Eye (tissue), 1 donor: ENCODE results near the gene HECTD4.

ENCODE experiments used
- DNase-seq: peaks from one replicate; pipeline ENCODE4 v3.0.0-alpha.2; 2015

The HECTD4 gene

DNA sequence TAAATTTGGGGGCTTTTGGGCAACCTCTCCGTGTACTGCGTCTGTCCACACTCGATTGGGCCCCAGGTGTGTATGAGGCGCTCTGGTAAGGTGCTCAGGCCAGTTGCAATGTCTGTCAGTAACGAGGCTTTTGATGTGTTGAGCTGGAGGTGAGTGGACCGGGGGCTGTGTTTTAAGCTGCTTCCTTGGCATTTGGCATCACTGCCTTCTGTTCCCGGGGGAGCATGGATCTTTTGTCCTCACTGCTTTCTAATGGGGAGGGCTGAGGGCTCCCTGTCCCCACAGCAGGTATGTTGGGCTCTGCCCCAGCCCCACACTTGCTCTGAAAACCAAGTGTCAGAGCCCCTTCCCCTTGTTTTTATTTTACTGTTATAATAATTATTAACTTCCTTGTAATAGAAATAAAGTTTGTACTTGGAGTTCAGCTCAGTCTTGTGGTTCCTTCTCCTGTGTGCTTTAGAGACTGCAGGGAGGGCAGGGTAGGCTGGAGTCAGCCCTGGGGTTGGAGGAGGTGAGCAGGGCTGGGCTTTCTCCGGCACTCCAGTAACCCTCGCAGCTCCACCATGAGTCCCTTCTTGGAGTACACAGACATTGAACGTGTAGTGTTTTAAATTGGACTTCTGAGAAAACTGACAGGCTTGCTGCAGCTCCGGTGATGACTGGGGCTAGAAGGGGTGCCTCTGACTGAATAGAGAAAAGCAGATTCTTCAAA lies 228.9 kb downstream of the HECTD4 start:
- DNase-seq, result no peak

DNA sequence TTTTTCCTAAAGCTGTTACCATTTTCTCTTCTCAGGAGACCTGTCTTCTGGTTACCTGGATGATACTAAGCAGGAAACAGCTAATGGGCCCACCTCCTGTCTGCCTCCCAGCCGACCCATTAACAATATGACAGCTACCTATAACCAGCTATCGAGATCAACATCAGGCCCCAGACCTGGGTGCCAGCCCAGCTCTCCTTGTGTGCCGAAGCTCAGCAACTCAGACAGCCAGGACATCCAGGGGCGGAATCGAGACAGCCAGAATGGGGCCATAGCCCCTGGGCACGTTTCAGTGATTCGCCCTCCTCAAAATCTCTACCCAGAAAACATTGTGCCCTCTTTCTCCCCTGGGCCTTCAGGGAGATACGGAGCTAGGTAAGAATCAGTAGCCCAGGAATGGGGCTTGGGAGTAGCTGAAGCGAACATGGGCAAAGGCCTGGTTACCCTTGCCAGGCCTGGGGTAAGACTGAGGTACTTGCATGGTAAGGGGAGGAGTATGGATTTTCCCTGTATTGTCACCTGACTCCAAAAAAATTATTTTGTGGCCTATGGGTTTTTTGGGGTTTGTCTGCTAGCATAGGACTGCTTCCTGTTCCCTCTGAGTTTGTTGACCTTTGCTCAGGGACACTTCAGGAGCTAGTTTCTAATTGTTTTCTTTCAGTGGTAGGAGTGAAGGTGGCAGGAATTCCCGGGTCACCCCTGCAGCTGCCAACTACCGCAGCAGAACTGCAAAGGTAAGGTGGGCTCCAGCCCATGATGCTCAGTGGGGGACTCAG lies 230.3 kb downstream of the HECTD4 start:
- DNase-seq, result no peak

DNA sequence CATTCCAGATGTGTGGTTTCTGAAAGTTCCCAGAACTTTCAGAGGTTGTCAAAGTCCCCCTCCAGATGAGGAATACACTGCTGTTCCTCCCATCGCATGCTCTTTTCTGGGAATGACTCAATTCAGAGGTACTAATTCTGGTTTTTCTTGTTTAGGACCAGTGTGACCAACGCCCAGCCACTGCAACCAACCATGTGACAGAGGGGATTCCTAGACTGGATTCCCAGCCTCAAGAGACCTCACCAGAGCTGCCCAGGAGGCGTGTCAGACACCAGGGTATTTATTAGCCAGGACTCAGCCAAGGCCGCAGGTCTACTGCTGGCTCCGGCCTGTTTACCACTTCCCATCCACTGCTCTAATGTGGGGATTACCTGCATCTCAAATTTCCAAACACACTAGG lies 232.6 kb downstream of the HECTD4 start:
- no peak for DNase-seq

DNA sequence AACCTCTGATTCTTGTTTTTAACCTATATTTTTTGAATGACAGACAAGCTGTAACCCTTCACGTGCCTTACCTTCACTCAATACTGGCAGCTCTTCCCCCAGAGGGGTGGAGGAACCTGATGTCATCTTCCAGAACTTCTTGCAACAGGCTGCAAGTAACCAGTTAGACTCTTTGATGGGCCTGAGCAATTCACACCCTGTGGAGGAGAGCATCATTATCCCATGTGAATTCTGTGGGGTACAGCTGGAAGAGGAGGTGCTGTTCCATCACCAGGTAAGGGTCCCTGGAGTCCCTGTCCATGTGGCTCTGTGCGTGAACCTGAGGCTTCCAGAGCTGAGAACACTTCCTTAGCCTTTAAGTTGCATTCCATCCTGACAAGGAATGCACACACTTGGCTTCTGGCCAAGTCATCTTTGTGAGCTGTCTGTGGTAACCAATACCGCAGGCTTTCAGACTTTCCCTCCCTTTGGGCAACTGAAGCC lies 234.2 kb downstream of the HECTD4 start:
- DNase-seq, result peak; percentile 13

DNA sequence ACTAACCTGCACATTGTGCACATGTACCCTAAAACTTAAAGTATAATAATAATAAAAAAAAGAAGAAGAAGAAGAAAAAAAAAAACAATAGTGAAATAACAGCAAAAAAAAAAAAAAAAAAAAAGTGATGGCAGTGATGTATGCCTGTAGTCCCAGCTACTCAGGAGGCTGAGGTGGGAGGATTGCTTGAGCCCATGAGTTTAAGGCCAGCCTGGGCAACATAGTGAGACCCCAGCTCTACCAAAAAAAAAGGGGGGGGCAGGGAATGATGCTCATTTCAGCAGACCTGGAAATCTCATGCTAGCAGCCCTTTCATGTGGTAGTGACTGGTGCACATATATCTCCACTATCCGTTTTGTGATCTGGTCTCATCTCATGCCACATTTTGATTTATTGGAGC lies 236.1 kb downstream of the HECTD4 start:
- DNase-seq, result no peak

DNA sequence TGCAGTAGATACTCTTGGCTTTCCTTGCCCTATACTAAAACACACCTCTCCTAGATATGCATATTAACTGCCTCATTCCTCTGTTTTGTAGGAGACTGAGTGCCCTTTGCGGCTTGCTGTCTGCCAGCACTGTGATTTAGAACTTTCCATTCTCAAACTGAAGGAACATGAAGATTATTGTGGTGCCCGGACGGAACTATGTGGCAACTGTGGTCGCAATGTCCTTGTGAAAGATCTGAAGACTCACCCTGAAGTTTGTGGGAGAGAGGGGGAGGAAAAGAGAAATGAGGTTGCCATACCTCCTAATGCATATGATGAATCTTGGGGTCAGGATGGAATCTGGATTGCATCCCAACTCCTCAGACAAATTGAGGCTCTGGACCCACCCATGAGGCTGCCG lies 241.5 kb downstream of the HECTD4 start:
- DNase-seq, result no peak

DNA sequence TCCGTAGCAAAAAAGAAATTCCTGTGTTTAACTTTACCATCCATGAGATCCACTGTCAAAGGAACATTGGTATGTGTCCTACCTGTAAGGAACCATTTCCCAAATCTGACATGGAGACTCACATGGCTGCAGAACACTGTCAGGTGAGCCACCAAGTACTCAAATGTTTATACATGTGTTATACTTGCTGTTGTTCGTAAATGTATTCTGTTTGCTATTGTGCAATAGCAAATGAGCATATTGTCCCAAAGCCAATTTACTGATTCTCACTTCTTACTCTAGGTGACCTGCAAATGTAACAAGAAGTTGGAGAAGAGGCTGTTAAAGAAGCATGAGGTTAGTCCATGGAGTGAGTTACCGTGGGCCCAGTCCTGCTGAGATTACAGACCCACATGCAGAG lies 247.5 kb downstream of the HECTD4 start:
- DNase-seq, result no peak

DNA sequence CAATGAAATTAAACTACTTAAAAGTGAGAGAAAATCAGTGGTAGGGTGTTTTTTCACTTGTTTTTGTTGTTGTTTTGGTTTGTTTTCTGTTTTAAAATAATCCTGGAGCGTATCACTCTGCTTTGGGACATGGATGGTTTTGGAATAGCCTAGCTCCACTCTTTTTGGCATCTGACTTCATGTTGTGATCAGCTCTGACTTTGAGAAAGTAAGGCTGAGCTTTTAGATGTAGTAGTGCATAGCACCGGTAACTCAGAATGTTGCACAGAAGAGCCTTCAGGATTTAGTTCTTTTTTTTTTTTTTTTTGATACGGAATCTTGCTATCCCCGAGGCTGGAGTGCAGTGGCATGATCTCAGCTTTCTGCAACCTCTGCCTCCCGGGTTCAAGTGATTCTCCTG lies 248.8 kb downstream of the HECTD4 start:
- DNase-seq, result no peak

DNA sequence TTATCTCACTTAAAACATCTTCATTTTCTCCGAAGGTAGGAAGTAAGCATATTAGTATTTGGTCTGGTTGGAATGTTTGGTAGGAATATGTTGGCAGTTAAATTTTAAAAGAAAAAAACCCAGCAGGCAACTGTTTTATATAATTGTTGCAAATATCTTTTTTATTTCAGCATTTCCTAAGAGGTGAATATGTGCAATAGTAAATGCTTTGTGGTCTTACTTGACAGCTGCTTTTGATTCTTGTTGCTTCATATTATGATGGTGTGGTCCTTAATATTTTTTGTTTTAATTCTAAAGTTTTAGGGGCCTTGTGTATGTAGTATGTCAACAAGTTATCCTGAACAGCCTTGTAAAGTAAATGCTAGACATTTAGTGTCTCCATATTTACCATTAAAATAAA lies 250.5 kb downstream of the HECTD4 start:
- no peak for DNase-seq

DNA sequence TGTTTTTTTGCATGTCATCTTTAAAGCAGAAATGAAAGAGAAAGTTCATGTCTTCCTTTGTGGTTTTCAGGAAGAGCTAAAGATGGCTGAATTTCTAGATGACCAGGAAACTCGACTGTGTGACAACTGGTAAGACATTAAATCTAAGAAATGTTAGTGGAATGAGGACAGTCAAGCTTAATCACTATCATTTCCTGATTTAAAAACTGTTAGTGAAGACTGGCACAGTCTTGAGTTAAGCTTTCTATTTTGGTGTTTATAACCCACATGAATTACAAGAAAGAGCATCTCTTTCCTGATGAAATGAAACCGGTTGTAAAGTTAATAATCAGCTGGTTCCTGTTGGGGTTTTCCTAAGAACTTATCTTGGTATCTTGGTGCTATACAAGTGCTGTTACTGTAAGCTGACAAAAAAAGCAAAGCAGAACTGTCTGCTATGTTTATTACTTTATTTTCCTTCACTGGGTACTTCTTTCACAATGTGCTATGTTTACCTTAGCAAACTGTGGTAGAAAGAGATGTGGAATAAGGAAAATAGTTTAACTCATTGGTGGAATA lies 251.7 kb downstream of the HECTD4 start:
- no peak for DNase-seq

DNA sequence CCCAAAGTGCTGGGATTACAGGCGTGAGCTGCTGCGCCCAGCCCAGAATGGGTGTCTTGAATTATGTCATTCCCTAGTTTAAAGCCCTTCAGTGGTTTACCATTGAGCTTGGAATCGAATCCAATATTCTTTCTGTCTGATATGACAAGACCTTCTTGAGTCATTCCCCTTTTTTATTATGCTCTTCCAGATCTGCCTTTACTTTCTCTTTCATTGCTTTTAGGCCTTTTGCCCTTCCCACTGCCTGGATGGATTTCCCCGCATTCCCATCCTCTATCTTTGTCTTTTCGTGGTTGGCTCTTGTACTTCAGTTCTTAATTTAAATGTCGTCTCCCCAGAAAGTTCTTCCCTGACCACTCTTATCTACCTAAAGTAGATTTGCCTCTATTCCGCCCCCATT lies 255.3 kb downstream of the HECTD4 start:
- no peak for DNase-seq

DNA sequence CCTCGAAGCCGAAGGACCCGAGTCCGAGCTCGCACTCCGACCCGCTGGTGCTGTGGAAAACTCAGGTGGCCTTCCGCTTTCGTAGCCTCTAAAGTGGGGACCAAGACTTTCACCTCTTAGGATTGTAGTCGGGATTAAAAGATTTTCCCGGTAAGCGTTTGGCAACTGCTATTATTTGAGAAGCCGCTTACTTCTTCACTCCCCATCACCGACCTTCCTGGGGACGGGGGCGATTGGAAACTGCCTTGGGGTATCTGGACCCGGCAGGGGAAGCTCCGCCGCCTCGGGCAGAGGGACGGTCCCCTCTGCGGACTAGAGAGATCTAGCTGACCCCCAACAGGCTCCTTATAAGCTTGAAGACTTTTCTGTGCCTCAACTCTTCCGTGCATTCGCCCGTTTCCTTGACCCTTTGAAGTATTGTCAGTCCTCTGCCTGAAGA lies 256.2 kb downstream of the HECTD4 start:
- no peak for DNase-seq

DNA sequence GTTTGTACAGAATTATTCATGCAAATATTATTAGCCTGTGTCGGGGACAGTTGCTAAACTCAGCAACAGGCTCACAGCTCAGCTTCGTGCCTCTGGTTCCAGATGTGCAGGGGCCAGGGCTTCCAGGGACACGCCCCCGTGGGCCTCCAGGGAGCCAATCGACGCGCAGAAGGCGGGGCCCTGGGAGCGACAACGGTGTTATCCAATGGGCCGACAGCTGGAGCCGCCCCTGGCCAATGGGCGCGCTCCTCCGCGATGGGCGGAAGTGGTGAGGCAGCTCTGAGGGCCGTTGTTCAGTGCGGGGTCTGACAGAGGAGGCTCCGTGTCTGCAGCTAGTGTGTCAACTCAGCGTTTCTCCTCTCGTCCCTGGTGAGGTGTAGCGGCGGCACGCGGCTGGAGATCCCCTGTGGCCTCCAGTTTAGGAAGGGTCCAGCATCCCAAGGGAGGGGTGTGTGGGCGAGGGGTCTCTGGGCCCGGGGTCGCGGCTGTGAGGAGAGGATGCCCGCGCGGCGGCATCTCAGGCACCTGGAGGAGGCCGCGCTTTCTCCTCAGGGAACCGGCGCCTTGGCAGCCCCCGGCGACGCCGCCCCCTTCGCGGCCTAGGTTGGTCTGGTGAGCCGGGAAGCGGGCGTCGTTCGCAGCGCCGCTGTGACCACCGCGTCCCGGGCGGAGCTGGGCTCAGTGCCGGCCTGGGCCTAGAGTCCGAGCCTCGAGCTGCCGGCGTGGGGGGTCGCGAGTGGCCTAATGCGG lies 256.8 kb downstream of the HECTD4 start, which contains the start of gene TRAFD1:
TSS of gene TRAFD1 (plus strand) at position 311 of the 750 bp plus-strand sequence. CDS start 4,963 bp downstream, outside the sequence.
- peak; percentile 99 for DNase-seq

DNA sequence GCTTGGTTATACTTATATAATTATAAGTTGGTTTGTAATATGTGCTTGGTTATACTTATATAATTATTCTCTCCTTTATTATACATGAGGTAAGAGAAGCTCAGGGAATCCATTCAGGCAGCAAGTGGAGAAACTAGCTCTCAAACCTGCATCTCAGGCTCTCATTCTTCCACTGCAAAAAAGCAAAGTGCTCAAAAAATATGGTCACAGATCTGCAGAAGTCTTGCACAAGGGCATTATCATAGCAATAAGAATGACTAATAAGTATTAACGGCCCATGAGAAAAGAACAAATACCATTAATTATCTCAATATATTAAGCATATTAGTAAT lies 257.3 kb downstream of the HECTD4 start:
- DNase-seq, result no peak

DNA sequence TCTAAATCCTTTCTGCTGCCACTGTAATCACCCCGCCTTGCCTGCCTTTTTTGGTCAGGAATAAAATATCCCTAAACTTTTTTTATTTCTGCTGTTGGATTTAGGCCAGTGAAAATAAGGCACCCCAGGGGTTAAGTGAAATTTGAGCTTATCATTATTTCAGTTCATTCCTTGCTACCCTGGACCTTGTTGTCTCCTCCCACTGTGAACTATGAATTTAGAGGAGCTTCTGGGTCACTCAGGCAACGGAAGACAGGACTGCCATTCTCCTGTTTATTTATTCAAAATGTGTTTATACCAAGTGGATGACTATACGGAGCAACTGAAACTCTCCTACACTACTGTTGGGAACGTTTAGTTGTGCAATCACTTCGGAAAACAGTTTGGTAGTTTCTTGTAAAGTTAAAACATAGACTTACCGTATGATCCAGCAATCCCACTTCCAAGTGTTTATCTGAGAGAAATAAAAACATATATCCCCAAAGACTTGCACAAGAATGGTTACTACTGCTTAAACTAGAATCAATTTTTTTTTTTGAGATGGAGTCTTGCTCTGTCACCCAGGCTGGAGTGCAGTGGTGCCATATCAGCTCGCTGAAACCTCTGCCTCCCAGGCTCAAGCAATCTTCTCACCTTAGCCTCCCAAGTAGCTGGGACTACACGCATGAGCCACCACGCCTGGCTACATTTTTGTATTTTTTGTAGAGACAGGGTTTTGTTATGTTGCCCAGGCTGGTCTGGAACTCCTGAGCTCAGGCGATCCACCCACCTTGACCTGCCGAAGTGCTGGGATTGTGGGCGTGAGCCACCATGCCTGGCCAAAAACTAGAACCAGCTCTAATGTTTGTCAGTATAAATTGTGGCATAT lies 259.2 kb downstream of the HECTD4 start:
- no peak for DNase-seq

DNA sequence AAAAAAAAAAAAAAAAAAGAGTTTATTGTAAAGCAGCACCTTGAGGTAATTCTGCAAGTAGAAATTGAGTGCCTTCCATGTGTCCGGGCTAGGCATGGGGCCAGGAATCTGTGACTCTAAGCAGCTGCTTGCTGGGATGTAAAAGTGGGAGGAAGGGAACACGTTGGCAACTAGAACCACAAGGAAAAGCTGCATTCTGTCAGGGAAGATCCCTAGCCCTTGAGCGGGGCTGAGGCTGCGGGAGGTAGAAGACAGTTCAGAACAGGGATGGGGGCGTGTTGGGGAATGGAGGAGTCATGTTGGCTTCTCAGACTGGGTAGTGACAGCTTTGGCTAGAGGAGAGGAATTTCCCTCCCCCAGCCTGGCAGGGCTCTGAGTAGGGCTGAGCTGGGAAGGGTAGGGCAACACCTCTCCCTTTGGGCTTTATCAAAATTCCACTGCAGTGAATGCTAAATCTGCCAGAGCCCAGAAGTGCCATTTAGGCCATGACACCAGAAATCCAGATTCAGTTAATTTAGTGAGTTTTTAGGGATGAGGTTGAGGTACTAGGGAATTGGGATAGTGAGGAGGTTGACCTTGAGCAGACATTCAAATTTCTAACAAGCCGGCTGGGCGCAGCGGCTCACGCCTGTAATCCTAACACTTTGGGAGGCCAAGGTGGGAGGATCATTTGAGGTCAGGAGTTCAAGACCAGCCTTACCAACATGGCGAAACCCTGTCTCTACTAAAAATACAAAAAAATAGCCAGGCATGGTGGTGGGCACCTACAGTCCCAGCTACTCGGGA lies 260.3 kb downstream of the HECTD4 start:
- DNase-seq, result no peak

DNA sequence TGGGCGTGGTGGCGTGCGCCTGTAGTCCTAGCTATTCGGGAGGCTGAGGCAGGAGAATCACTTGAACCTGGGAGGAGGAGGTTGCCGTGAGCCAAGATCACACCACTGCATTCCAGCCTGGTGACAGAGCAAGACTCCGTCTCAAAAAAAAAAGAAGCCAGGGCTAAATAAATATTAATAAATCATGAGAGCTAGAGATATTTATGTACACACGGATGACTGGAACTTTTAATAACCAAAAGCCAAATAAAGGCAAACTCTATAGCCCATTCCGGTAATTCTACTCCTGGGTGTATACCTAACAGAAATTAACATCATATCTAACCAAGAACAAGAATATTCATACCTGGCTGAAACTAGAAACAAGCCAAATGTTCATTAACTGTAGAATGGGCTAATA lies 264.5 kb downstream of the HECTD4 start:
- no peak for DNase-seq

DNA sequence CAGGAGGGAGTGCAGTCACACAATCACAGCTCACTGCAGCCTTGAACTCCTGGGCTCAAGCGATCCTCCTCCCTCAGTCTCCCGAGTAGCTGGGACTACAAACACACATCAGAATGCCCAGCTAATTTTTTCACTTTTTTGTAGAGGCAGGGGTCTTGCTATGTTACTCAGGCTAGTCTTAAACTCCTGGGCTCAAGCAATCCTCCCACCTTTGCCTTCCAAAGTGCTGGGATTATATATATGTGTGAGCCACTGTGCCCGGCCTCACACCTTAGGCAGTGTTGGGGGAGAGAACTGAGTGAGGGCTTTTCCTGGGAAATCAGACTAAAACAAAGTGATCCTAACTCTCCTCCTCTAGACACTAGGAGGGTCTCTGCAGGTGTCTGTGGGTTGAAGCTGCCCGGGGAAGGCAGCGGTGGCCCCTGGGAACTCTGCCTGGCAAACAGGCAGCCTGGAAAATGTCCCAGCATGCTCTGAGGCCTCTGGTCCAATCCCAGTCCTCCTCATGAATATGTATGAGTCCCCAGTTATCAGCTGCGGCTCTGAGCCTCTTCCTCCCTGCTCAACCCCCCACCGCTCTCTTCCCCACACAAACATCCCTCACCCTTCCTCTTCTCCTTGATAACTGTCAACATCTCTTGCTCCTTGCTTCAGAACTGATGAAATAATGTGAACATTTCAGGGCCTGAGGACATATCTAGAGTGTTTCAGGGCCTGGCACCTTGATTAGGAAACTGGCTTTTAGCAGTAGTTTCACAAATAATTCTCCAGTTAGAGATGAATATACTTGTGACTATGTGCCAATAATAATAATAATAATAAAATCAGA lies 265.8 kb downstream of the HECTD4 start:
- peak; percentile 94 for DNase-seq

DNA sequence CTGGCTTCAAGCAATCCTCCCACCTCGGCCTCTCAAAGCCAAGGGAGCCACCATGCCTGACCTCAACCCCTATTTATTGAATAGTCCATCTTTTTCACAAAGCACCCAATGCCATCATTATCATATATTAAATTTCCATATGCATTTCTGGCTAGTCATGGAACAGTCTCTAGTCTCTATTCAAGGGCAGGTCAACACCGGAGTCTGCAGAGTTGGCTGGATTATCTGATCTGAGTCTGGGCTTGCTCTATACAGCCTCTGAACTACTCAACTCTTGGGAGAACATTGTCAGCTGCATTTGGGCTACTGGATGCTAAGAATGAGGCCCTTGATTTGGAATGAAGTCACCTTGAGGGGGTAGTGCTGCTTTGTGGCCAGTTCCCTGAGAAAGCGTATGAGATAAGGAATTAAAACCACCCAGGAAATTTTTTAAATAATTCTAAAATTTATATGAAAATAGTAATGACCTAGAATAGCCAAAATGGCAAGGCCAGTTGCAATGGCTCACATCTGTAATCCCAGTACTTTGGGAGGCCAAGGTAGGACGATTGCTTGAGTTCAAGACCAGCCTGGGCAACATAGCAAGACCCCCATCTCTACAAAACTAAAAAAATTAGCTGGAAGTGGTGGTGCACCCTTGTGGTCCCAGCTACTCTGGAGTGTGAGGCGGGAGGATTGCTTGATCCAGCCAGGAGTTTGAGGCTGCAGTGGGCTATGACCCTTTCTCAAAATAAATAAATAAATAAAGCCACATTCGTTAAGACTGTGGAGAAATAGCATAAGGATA lies 266.8 kb downstream of the HECTD4 start:
- no peak for DNase-seq
